ENCODE data around the gene TMCO4.

Gene TMCO4

GRCh38 chr1:19765623-19766022, 34.1 kb downstream of the TMCO4 start:
- Histone ChIP-seq H3K27ac (no peak overlapping the region), H3K36me3 (no peaks in the 10 kb centered on the region), H3K9me3 (no peaks in the 10 kb centered on the region), H3K4me3 (ENCODE audit: low read depth in 1 of 2, low read length in 1 of 2) (no peak overlapping the region), H3K4me1 (ENCODE audit: control insufficient read depth in 1 of 2, insufficient read depth in 1 of 2, low read depth in 1 of 2, low read length in 1 of 2) (no peaks in the 10 kb centered on the region), H3K27me3 (no peaks in the 10 kb centered on the region)
- no peak for TF ChIP-seq CTCF (IDR thresholded peaks at IDR 0.05)

DNA sequence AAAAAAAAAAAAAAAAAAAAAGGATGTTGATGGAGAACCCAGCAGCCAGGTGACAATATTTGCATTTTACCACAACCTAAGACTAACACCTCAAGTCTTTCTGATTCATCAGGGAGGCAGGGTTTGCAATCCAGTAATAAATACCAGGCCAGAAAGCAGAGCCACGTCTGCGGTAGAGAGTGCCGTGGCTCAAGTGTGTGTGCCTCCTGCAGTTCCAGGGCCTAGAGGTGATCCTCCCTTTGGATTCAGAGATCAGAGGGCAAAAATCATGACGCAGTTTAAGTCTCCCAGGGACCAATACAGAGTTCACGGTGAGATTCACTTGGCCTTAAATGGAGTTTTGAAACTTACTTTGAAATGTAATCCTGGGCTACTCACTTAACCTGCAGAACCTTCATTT, 34.9 kb downstream of the TMCO4 start:
- H3K9me3 ChIP-seq = no peaks in the 10 kb centered on the region
- H3K36me3 ChIP-seq = no peaks in the 10 kb centered on the region
- TF ChIP-seq CTCF (IDR thresholded peaks at IDR 0.05) = no peak
- H3K27me3 ChIP-seq = no peaks in the 10 kb centered on the region
- no peaks in the 10 kb centered on the region for H3K4me1 ChIP-seq (ENCODE audit: control insufficient read depth in 1 of 2, insufficient read depth in 1 of 2, low read depth in 1 of 2, low read length in 1 of 2)
- H3K27ac ChIP-seq = no peak overlapping the region
- no peak overlapping the region for H3K4me3 ChIP-seq (ENCODE audit: low read depth in 1 of 2, low read length in 1 of 2)

DNA sequence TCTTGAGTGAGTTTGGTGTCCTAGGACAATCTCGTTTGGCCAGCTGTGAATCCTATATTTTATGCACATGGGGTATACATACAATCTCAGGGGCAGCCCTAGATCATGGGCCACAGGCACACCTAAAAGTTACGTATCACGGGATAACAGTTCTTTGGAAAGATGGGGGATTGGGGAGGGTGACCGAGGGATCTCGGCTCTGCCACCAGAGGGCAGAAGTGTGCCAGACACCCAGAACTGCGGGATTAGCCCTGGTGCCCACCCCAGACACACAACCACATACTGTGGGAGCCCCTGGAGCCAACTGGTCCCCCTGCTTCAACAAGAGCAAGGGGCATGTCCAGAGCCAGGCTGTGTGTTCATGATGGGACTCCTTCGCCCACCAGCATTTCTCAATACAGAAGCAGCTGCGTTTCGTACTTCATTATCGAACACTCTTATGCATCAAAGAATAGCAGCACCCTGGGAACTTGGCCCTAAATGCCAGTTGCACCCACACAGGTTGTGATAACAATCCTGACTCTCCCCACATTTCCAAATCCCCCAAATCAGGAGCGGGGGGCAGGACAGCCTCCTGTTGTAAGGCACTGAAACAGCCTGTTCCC, 37.4 kb downstream of the TMCO4 start:
- TF ChIP-seq CTCF (IDR thresholded peaks at IDR 0.05) = no peak
- no peaks in the 10 kb centered on the region for H3K36me3 ChIP-seq
- no peaks in the 10 kb centered on the region for H3K4me1 ChIP-seq (ENCODE audit: control insufficient read depth in 1 of 2, insufficient read depth in 1 of 2, low read depth in 1 of 2, low read length in 1 of 2)
- H3K27ac ChIP-seq = no peak overlapping the region
- H3K4me3 ChIP-seq (ENCODE audit: low read depth in 1 of 2, low read length in 1 of 2) = no peak overlapping the region
- H3K9me3 ChIP-seq = no peaks in the 10 kb centered on the region
- no peaks in the 10 kb centered on the region for H3K27me3 ChIP-seq

GRCh38 chr1:19759740-19760089, 40.0 kb downstream of the TMCO4 start:
- TF ChIP-seq CTCF (IDR thresholded peaks at IDR 0.05) = no peak
- H3K9me3 ChIP-seq = no peaks in the 10 kb centered on the region
- H3K4me3 ChIP-seq (ENCODE audit: low read depth in 1 of 2, low read length in 1 of 2) = no peak overlapping the region
- peaks cover 2% of the 10 kb centered on the region for H3K36me3 ChIP-seq
- H3K4me1 ChIP-seq (ENCODE audit: control insufficient read depth in 1 of 2, insufficient read depth in 1 of 2, low read depth in 1 of 2, low read length in 1 of 2) = no peaks in the 10 kb centered on the region
- H3K27me3 ChIP-seq = no peaks in the 10 kb centered on the region
- no peak overlapping the region for H3K27ac ChIP-seq

GRCh38 chr1:19758227-19758830, 41.4 kb downstream of the TMCO4 start:
- no peaks in the 10 kb centered on the region for H3K27me3 ChIP-seq
- TF ChIP-seq CTCF (IDR thresholded peaks at IDR 0.05) = no peak
- H3K36me3 ChIP-seq = peaks cover 12% of the 10 kb centered on the region
- H3K27ac ChIP-seq = no peak overlapping the region
- no peaks in the 10 kb centered on the region for H3K4me1 ChIP-seq (ENCODE audit: control insufficient read depth in 1 of 2, insufficient read depth in 1 of 2, low read depth in 1 of 2, low read length in 1 of 2)
- no peaks in the 10 kb centered on the region for H3K9me3 ChIP-seq
- no peak overlapping the region for H3K4me3 ChIP-seq (ENCODE audit: low read depth in 1 of 2, low read length in 1 of 2)
